Panc1 (cell line): Measurements from ENCODE around the gene PKN3.

ENCODE experiments used
- CTCF ChIP-seq: fragments of 450-650 bp; IDR thresholded peaks from 2 replicates; pipeline ENCODE4 v1.5.1; 2017; ENCODE audit warnings: mild to moderate bottlenecking
- POLR2AphosphoS5 ChIP-seq: IDR thresholded peaks from 2 replicates; pipeline ENCODE4 v1.6.1; 2012; ENCODE audit warnings: mild to moderate bottlenecking, low read depth, low read length, moderate library complexity
- REST ChIP-seq, 2 experiments: IDR thresholded peaks; 2 replicates each; pipeline ENCODE4 v1.6.1; 2011 to 2012; ENCODE audit warnings: low read depth in 2 of 2, control low read depth in 1 of 2, low read length in 1 of 2, mild to moderate bottlenecking in 1 of 2, moderate library complexity in 1 of 2; ENCODE audit not compliant: insufficient read depth in 1 of 2

DNA sequence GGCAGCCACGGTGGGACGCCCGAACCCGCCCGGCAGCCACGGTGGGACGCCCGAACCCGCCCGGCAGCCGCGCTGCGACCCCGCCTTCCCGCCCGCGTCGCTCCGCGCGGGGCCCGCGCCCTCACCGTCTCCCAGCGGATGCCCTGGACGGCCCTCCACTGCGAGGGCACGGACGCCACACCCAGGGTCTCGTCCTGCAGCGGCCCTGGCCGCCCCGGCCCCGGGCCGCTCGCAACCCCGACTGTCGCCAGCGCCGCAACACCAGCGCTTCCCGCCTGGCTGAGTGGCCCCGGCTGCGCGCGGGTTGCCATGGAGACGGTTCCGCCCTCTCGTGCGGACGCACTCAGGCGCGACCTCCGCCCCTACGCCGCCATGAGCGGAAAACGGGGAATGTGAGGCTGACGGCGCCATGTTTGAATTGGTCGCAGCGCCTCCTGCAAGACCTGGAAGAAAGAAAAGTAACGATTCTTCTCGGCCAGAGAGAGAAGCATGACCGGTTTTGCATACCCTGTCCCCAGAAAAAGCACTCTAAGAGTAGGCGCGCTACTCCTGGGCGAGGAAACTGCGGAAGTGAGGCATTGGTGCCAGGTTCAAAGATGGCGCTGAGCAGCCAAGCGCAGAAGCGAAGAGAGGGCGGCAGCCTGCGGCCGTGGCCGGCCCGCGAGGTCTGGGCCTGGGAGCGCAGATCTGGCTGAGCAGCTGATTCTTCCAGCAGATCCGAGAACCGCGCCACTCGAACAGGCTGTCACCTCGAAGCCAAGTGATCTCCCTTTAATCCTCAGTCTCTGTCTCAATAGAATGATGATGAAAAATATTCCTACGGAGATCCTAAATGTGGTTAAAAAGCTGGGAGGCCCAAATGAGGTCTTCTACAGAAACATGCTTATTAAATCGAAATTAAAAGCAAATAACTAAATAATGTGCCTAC, 45.6 kb upstream of the PKN3 start, which contains the start of gene DYNC2I2:
- TF ChIP-seq CTCF = no peak
- TF ChIP-seq POLR2AphosphoS5 = peak; percentile 54; the same call in 1 of the 2 replicates
- no peak for TF ChIP-seq REST (IDR thresholded peaks at IDR 0.05; ENCODE audit: insufficient read depth in 1 of 2, low read depth in 2 of 2, low read length in 1 of 2)
